Activated CD4-positive, alpha-beta T cell treated with anti-CD3 and anti-CD28 coated beads, Interleukin-2, amount 10 ng/mL, durations not matched to agents 7 days and 5 days (primary cell): ENCODE data around the gene JAKMIP2. TPM values are rescaled to one million over a fixed set of nuclear protein-coding genes. Genes with fewer than 3 reads are reported as not detected.

Source experiments
- CTCF ChIA-PET: fragments of 350-600 bp; sonication (Branson Sonifier 250); formaldehyde crosslinking; loops from one replicate; lab custom pipeline; 2021; ENCODE audit warnings: antibody characterized with exemption; lab: Charles Lee
- POLR2A ChIA-PET: fragments of 350-600 bp; sonication (Branson Sonifier 250); formaldehyde crosslinking; loops from one replicate; lab custom pipeline; 2021; ENCODE audit warnings: antibody characterized with exemption; lab: Charles Lee
- DNase-seq: peaks from one replicate; pipeline ENCODE4 v3.0.0-alpha.2; 2020
- H3K27ac Mint-ChIP-seq: one replicate; pipeline ENCODE4 v1.8.0; 2021; ENCODE audit warnings: mild to moderate bottlenecking, moderate library complexity, mixed read lengths
- H3K27me3 Mint-ChIP-seq: one replicate; pipeline ENCODE4 v1.8.0; 2021; ENCODE audit warnings: mixed read lengths
- H3K36me3 Mint-ChIP-seq: one replicate; pipeline ENCODE4 v1.8.0; 2021; ENCODE audit warnings: low read depth, mixed read lengths
- H3K4me1 Mint-ChIP-seq: one replicate; pipeline ENCODE4 v1.8.0; 2021; ENCODE audit warnings: mixed read lengths
- H3K4me3 Mint-ChIP-seq: one replicate; pipeline ENCODE4 v1.8.0; 2021; ENCODE audit warnings: mild to moderate bottlenecking, moderate library complexity, mixed read lengths
- H3K9me3 Mint-ChIP-seq: one replicate; pipeline ENCODE4 v1.8.0; 2021; ENCODE audit warnings: mixed read lengths
- total RNA-seq, 2 experiments: library from RNA; stranded (reverse); gene quantifications; one replicate each; pipeline ENCODE4 v1.2.3, GENCODE V29; 2021

JAKMIP2 gene
- total RNA-seq, 2 experiments from 2014 or later, result 4.3 to 5.3 TPM

- H3K27ac Mint-ChIP-seq, result no peak overlapping the region
- H3K27me3 Mint-ChIP-seq, result peaks cover 4% of the 10 kb centered on the region
- DNase-seq, result no peak
- H3K4me3 Mint-ChIP-seq, result no peak overlapping the region
- no peaks in the 10 kb centered on the region for H3K36me3 Mint-ChIP-seq
- peaks cover 24% of the 10 kb centered on the region for H3K4me1 Mint-ChIP-seq
- ChIA-PET POLR2A (no interaction called here), CTCF (no interaction called here)
- H3K9me3 Mint-ChIP-seq, result peaks cover 7% of the 10 kb centered on the region
Observed at GRCh38 chr5:147779694-147780093, 2.8 kb downstream of the JAKMIP2 start.

DNA sequence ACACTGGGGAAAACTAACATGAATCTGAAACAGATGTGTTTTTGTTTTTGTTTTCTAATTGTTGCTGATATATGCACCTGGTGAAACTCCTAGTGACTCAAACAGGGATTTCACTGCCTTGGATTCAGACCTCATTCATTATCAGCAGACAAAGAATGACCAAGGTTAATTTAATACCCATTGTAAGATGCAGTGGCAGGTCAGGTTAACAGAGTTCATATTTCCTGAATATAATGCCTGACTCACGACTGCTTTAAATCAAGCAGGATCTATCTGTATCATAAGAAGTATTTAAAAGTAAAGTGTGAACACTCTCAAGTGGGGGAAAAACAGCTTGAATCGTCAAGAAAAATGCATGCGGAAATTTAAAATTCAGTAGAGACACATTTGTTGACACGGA lies 5.5 kb downstream of the JAKMIP2 start:
- ChIA-PET CTCF (no interaction called here), POLR2A (no interaction called here)
- Mint-ChIP-seq H3K4me3 (no peak overlapping the region), H3K27me3 (no peaks in the 10 kb centered on the region), H3K36me3 (no peaks in the 10 kb centered on the region), H3K4me1 (peaks cover 17% of the 10 kb centered on the region), H3K9me3 (peaks cover 7% of the 10 kb centered on the region), H3K27ac (no peak overlapping the region)
- no peak for DNase-seq

GRCh38 chr5:147773587-147773986 lies 8.9 kb downstream of the JAKMIP2 start:
- Mint-ChIP-seq H3K27me3 (no peaks in the 10 kb centered on the region), H3K4me1 (no peaks in the 10 kb centered on the region), H3K27ac (no peak overlapping the region), H3K36me3 (no peaks in the 10 kb centered on the region), H3K9me3 (peaks cover 7% of the 10 kb centered on the region), H3K4me3 (no peak overlapping the region)
- ChIA-PET POLR2A (no interaction called here), CTCF (no interaction called here)
- DNase-seq, result no peak

- no peaks in the 10 kb centered on the region for H3K27me3 Mint-ChIP-seq
Observed at GRCh38 chr5:147773139-147773538, 9.4 kb downstream of the JAKMIP2 start.

DNA sequence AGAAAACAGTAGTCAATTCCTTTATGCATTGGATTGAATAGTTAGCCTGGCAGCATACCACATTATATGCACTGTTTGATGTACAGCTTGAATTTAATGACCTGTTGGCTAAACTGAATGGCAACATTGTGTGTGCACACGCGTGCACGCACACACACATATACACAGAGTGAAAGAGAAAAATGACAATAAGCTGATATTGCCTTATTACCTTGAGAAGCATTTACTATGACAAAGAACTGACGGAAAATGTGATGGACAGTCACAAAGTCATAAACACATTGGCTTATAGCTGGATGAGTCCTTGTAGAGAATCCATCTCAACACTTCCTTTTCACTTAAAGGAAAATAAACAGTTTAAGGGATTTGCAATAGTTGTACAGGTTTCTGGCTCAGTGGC lies 15.5 kb downstream of the JAKMIP2 start:
- no peak overlapping the region for H3K27ac Mint-ChIP-seq
- no peaks in the 10 kb centered on the region for H3K36me3 Mint-ChIP-seq
- H3K9me3 Mint-ChIP-seq, result no peaks in the 10 kb centered on the region
- no peaks in the 10 kb centered on the region for H3K27me3 Mint-ChIP-seq
- no peak for DNase-seq
- CTCF ChIA-PET, result no interaction called here
- POLR2A ChIA-PET, result no interaction called here
- no peak overlapping the region for H3K4me3 Mint-ChIP-seq
- no peaks in the 10 kb centered on the region for H3K4me1 Mint-ChIP-seq

More at GRCh38 chr5:147773139-147773538, 9.4 kb downstream of the JAKMIP2 start:
- Mint-ChIP-seq H3K4me3 (no peak overlapping the region), H3K9me3 (peaks cover 7% of the 10 kb centered on the region), H3K36me3 (no peaks in the 10 kb centered on the region), H3K4me1 (no peaks in the 10 kb centered on the region), H3K27ac (no peak overlapping the region)
- ChIA-PET CTCF (no interaction called here), POLR2A (no interaction called here)
- no peak for DNase-seq

DNA sequence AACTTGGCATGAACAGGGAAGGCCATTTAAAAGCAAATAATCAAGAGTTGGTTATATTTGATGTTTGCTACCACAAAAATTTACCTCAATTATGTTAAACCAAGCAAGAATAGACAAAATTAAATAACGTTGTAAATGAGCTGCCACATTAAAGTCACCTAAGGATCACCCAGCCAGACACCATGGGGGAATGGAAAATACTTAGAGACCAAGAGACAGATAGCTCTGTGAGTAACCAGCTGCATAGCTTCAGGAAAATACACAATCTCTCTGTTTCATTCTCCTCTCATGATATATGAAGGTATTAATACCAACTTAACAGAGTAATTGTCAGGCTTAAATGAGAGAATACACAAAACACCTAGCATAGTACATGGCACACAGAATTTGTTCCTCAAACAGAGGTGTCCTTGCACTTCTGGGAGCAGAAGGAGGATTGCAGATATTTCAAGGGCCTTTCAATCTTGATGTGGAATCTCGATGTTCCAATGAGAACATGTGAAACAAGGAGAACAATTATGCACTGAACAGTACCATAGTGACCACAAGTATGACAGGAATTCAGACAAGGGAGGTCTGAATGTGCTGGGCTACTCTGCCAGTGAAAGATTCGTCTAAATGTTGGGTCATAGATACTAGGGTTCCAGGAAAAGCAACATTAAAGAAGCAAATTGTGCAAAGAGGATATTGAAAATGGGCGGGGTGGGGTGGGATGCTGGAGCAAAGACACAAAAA lies 18.6 kb downstream of the JAKMIP2 start:
- no peak for DNase-seq
- POLR2A ChIA-PET, result no interaction called here
- H3K27me3 Mint-ChIP-seq, result no peaks in the 10 kb centered on the region
- no peak overlapping the region for H3K4me3 Mint-ChIP-seq
- H3K4me1 Mint-ChIP-seq, result no peaks in the 10 kb centered on the region
- H3K36me3 Mint-ChIP-seq, result no peaks in the 10 kb centered on the region
- H3K27ac Mint-ChIP-seq, result no peak overlapping the region
- CTCF ChIA-PET, result no interaction called here
- no peaks in the 10 kb centered on the region for H3K9me3 Mint-ChIP-seq

DNA sequence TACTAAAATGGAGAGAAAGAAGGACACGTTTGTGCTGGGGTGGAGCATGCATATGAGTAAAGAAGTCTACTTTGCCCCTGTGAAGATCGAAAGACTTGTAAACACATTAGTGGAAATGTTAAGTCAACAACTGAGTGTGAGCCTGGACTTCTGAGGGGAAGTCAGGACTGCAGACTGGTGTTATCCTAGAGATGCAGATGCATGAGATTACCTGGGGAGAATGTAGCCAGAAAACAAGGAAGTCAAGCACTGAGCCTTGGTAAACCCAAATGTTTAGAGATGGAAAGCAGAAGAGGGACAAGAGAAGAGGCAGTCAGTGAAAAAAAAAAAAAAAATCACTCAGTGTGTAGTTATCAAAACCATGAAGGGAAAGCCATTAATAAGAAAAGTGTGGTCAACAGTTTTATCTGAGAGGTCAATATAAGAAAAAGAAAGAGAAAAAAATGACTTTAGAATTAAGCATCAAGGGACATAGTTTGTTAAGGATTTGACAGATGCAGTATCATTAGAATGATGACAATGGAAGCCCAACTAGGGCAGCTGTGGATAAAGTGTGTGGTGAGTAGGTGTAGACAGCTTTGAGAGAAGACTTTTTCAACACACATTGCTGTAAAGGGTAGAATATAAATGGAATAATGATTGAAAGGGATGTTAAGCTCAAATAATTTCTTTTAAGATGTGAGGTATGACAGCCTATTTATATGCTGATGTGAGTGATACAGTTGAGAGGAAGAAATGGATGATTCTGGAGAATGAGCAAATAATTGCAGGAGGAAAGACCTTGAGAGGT lies 22.2 kb downstream of the JAKMIP2 start:
- H3K27ac Mint-ChIP-seq, result no peak overlapping the region
- H3K4me1 Mint-ChIP-seq, result no peaks in the 10 kb centered on the region
- ChIA-PET POLR2A (no interaction called here), CTCF (no interaction called here)
- H3K27me3 Mint-ChIP-seq, result no peaks in the 10 kb centered on the region
- no peak overlapping the region for H3K4me3 Mint-ChIP-seq
- H3K36me3 Mint-ChIP-seq, result no peaks in the 10 kb centered on the region
- H3K9me3 Mint-ChIP-seq, result peaks cover 2% of the 10 kb centered on the region
- no peak for DNase-seq

GRCh38 chr5:147759441-147759840 lies 23.1 kb downstream of the JAKMIP2 start:
- no peaks in the 10 kb centered on the region for H3K27me3 Mint-ChIP-seq
- POLR2A ChIA-PET, result no interaction called here
- CTCF ChIA-PET, result no interaction called here
- H3K27ac Mint-ChIP-seq, result no peak overlapping the region
- H3K4me1 Mint-ChIP-seq, result no peaks in the 10 kb centered on the region
- peaks cover 2% of the 10 kb centered on the region for H3K9me3 Mint-ChIP-seq
- H3K4me3 Mint-ChIP-seq, result no peak overlapping the region
- DNase-seq, result no peak
- no peaks in the 10 kb centered on the region for H3K36me3 Mint-ChIP-seq

- CTCF ChIA-PET, result no interaction called here
- Mint-ChIP-seq H3K9me3 (peaks cover 2% of the 10 kb centered on the region), H3K27me3 (no peaks in the 10 kb centered on the region), H3K4me1 (no peaks in the 10 kb centered on the region), H3K27ac (no peak overlapping the region), H3K36me3 (no peaks in the 10 kb centered on the region), H3K4me3 (no peak overlapping the region)
- POLR2A ChIA-PET, result no interaction called here
- DNase-seq, result no peak
Observed at GRCh38 chr5:147756566-147756965, 26.0 kb downstream of the JAKMIP2 start.

DNA sequence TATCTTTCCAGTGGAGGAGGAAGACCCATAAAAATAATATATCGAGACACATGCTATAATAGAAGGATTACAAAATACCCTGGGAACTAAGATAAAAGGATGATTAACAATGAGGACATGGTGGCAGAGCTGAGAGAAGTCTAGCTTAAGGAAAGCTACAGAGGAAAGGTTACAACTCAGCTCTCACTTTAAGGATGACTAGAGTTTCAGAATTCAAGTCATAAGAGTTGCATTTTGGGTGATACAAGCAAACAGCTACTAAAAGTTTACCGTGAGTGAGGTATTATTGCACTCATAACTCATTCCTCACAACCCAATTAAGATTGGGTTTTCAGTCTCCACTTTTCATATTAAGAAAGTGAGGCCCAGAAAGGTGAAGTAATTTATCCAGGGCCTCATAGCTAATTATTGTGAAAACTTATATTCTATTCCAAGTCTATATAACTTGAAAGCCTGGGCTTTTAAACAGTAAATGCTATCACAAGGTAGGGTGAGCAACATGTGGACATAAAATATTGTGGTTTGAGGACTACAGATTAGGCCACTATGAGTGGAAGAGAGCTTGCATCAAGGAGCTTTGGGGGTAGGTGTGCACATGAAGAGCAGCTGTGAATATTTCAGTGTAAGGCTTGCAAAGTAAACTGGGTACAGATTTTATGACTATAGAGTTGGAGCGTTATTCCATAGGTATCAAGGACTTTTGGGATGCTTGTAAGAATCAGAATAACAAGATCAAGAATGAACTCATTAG lies 28.0 kb downstream of the JAKMIP2 start:
- CTCF ChIA-PET, result no interaction called here
- no peak for DNase-seq
- POLR2A ChIA-PET, result no interaction called here
- H3K27ac Mint-ChIP-seq, result no peak overlapping the region
- H3K27me3 Mint-ChIP-seq, result no peaks in the 10 kb centered on the region
- H3K4me1 Mint-ChIP-seq, result no peaks in the 10 kb centered on the region
- no peaks in the 10 kb centered on the region for H3K36me3 Mint-ChIP-seq
- peaks cover 2% of the 10 kb centered on the region for H3K9me3 Mint-ChIP-seq
- H3K4me3 Mint-ChIP-seq, result no peak overlapping the region

- no peaks in the 10 kb centered on the region for H3K4me1 Mint-ChIP-seq
- no peak overlapping the region for H3K27ac Mint-ChIP-seq
- CTCF ChIA-PET, result no interaction called here
- POLR2A ChIA-PET, result no interaction called here
- H3K4me3 Mint-ChIP-seq, result no peak overlapping the region
- no peak for DNase-seq
- peaks cover 2% of the 10 kb centered on the region for H3K9me3 Mint-ChIP-seq
- H3K27me3 Mint-ChIP-seq, result no peaks in the 10 kb centered on the region
- no peaks in the 10 kb centered on the region for H3K36me3 Mint-ChIP-seq
Observed at GRCh38 chr5:147753765-147754164, 28.8 kb downstream of the JAKMIP2 start.

- CTCF ChIA-PET, result no interaction called here
- H3K9me3 Mint-ChIP-seq, result peaks cover 2% of the 10 kb centered on the region
- H3K4me3 Mint-ChIP-seq, result no peak overlapping the region
- H3K27ac Mint-ChIP-seq, result no peak overlapping the region
- no peaks in the 10 kb centered on the region for H3K36me3 Mint-ChIP-seq
- no peaks in the 10 kb centered on the region for H3K27me3 Mint-ChIP-seq
- H3K4me1 Mint-ChIP-seq, result no peaks in the 10 kb centered on the region
- no peak for DNase-seq
- POLR2A ChIA-PET, result no interaction called here
Observed at GRCh38 chr5:147752666-147753290, 29.8 kb downstream of the JAKMIP2 start.

GRCh38 chr5:147752033-147752432 lies 30.5 kb downstream of the JAKMIP2 start:
- CTCF ChIA-PET, result no interaction called here
- H3K36me3 Mint-ChIP-seq, result no peaks in the 10 kb centered on the region

More at GRCh38 chr5:147752033-147752432, 30.5 kb downstream of the JAKMIP2 start:
- peaks cover 2% of the 10 kb centered on the region for H3K9me3 Mint-ChIP-seq
- no peak for DNase-seq
- no peak overlapping the region for H3K27ac Mint-ChIP-seq
- POLR2A ChIA-PET, result no interaction called here
- no peaks in the 10 kb centered on the region for H3K4me1 Mint-ChIP-seq
- no peak overlapping the region for H3K4me3 Mint-ChIP-seq
- no peaks in the 10 kb centered on the region for H3K27me3 Mint-ChIP-seq
